Chondrocyte (in vitro differentiated cells): ENCODE measurements around the gene BICD1. TPM values are rescaled to one million over a fixed set of nuclear protein-coding genes. Genes with fewer than 3 reads are reported as not detected.

Source experiments
- DNase-seq: peaks from one replicate; pipeline ENCODE4 v3.0.0; 2021; ENCODE audit warnings: mixed read lengths, low spot score
- H3K27ac Mint-ChIP-seq: one replicate; pipeline ENCODE4 v1.8.0; 2021; ENCODE audit warnings: mild to moderate bottlenecking, moderate library complexity, mixed read lengths; ENCODE audit not compliant: unreplicated experiment
- H3K27me3 Mint-ChIP-seq: 2 replicates; pipeline ENCODE4 v1.8.0; 2021; ENCODE audit warnings: low read depth, mixed read lengths
- H3K36me3 Mint-ChIP-seq: 2 replicates; pipeline ENCODE4 v1.8.0; 2021; ENCODE audit warnings: low read depth, mixed read lengths
- H3K4me1 Mint-ChIP-seq: 2 replicates; pipeline ENCODE4 v1.8.0; 2021; ENCODE audit warnings: low read depth, mild to moderate bottlenecking, mixed read lengths
- H3K4me3 Mint-ChIP-seq: one replicate; pipeline ENCODE4 v1.8.0; 2021; ENCODE audit warnings: mild to moderate bottlenecking, moderate library complexity, mixed read lengths; ENCODE audit not compliant: unreplicated experiment
- H3K9me3 Mint-ChIP-seq: 2 replicates; pipeline ENCODE4 v1.8.0; 2021; ENCODE audit warnings: low read depth, mixed read lengths
- CTCF ChIP-seq: fragments of 200-600 bp; sonication (generic); IDR thresholded peaks from 2 replicates; pipeline ENCODE4 v1.5.0; 2021; ENCODE audit warnings: antibody characterized with exemption, mild to moderate bottlenecking, moderate library complexity
- total RNA-seq: library from RNA; stranded (reverse); gene quantifications from 3 replicates; pipeline ENCODE4 v1.2.1, GENCODE V29; 2021

BICD1 gene
- total RNA-seq, 1 donor from 2014 or later: 30.5 TPM

- H3K4me1 Mint-ChIP-seq: peaks cover 5% of the 10 kb centered on the region
- peaks cover 25% of the 10 kb centered on the region for H3K9me3 Mint-ChIP-seq
- no peak for TF ChIP-seq CTCF
- no peak overlapping the region for H3K27ac Mint-ChIP-seq
- no peak for DNase-seq
- no peak overlapping the region for H3K4me3 Mint-ChIP-seq
- no peaks in the 10 kb centered on the region for H3K27me3 Mint-ChIP-seq
- H3K36me3 Mint-ChIP-seq: peaks cover 14% of the 10 kb centered on the region
Measured at GRCh38 chr12:32196250-32197198, 89.9 kb downstream of the BICD1 start.

DNA sequence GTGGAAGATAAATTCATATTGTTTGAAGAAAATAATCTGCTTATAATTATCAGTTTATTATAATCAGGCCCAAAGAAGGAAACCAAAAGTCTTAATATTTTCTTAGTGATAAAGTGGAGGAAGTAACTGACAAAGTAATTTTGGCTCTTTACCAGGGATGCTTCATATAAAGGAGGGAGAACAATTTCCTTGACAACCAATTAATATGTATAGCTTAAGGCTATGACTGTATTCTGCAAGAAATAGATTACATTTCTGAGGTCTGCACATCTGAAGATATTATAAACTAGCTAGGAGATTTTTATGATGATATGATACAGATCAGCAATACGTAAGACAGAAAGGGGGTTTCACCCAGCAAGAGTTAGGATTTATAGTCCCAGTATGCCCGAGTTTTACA is 90.8 kb downstream of the BICD1 start:
- H3K4me3 Mint-ChIP-seq: no peak overlapping the region
- DNase-seq: no peak
- H3K27me3 Mint-ChIP-seq: no peaks in the 10 kb centered on the region
- peaks cover 25% of the 10 kb centered on the region for H3K9me3 Mint-ChIP-seq
- peaks cover 14% of the 10 kb centered on the region for H3K36me3 Mint-ChIP-seq
- no peak overlapping the region for H3K27ac Mint-ChIP-seq
- no peak for TF ChIP-seq CTCF
- H3K4me1 Mint-ChIP-seq: peaks cover 9% of the 10 kb centered on the region

DNA sequence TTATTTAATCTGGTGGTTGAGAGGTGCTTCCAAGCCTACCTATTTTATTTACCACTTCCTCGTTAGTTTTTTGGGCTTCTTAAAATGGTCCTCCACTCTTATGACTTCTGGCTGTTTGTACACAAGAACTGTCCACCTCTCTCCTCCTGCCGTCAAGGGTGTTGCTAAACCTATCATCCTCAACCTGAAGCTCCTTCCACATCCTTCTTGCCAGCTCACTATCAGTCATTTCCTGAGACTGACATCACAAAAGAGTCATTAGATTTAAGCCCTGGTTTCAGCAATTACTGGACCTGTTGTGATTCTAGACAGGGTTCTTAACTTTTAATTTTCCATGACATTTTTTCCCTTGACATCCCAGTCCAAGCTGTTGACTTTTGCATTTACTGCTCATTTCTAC is 91.9 kb downstream of the BICD1 start:
- H3K36me3 Mint-ChIP-seq: peaks cover 11% of the 10 kb centered on the region

GRCh38 chr12:32201096-32201495 is 94.4 kb downstream of the BICD1 start:
- Mint-ChIP-seq H3K4me3 (no peak overlapping the region), H3K27me3 (no peaks in the 10 kb centered on the region), H3K36me3 (peaks cover 2% of the 10 kb centered on the region), H3K27ac (no peak overlapping the region), H3K4me1 (peaks cover 9% of the 10 kb centered on the region), H3K9me3 (peaks cover 7% of the 10 kb centered on the region)
- TF ChIP-seq CTCF: no peak
- no peak for DNase-seq

More for the DNA sequence above, 91.9 kb downstream of the BICD1 start:
- TF ChIP-seq CTCF: no peak
- no peak for DNase-seq
- peaks cover 25% of the 10 kb centered on the region for H3K9me3 Mint-ChIP-seq
- H3K4me3 Mint-ChIP-seq: no peak overlapping the region
- H3K4me1 Mint-ChIP-seq: peaks cover 9% of the 10 kb centered on the region
- no peaks in the 10 kb centered on the region for H3K27me3 Mint-ChIP-seq
- no peak overlapping the region for H3K27ac Mint-ChIP-seq

DNA sequence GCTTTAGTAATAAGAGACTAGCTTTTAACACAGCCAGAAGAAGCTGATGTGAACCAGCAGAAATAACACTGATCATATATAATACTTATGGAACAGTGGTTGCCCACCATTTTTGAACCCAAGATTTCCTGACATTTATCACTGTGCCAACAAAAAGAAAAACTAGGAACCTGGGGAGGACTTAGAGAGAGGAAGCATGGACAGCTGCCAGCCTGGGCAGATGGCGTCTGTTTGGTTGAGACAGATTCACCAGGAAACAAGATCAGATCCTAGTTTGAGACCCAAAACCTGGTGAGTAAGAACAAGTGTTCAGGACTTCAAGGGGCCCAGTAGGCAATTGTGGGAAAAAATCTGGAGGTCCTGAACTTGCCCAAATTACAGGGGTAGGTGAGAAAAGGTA is 95.3 kb downstream of the BICD1 start:
- no peak overlapping the region for H3K27ac Mint-ChIP-seq
- peaks cover 3% of the 10 kb centered on the region for H3K9me3 Mint-ChIP-seq
- H3K4me3 Mint-ChIP-seq: no peak overlapping the region
- H3K36me3 Mint-ChIP-seq: peaks cover 2% of the 10 kb centered on the region
- H3K4me1 Mint-ChIP-seq: peaks cover 9% of the 10 kb centered on the region
- TF ChIP-seq CTCF: no peak
- no peaks in the 10 kb centered on the region for H3K27me3 Mint-ChIP-seq
- DNase-seq: no peak
